ENCODE data around the gene MAP3K4. TPM values are rescaled to one million over a fixed set of nuclear protein-coding genes. Genes with fewer than 3 reads are reported as not detected.
A peak's percentile ranks its signal among the peaks of the same experiment; 100 is the strongest.

The MAP3K4 gene
- total RNA-seq, 1 experiment from 2014 or later: 17.5 TPM

GRCh38 chr6:161143663-161144430 is 152.3 kb downstream of the MAP3K4 start:
- DNase-seq (ENCODE audit: low read depth): no peak

GRCh38 chr6:161150136-161150535 is 158.6 kb downstream of the MAP3K4 start:
- DNase-seq (ENCODE audit: low read depth): no peak

- no peak for DNase-seq (ENCODE audit: low read depth)
Measured at GRCh38 chr6:161150566-161150965, 159.0 kb downstream of the MAP3K4 start.

- peak; percentile 59 for DNase-seq (ENCODE audit: low read depth)
Measured at GRCh38 chr6:161151059-161151645, 159.6 kb downstream of the MAP3K4 start.

DNA sequence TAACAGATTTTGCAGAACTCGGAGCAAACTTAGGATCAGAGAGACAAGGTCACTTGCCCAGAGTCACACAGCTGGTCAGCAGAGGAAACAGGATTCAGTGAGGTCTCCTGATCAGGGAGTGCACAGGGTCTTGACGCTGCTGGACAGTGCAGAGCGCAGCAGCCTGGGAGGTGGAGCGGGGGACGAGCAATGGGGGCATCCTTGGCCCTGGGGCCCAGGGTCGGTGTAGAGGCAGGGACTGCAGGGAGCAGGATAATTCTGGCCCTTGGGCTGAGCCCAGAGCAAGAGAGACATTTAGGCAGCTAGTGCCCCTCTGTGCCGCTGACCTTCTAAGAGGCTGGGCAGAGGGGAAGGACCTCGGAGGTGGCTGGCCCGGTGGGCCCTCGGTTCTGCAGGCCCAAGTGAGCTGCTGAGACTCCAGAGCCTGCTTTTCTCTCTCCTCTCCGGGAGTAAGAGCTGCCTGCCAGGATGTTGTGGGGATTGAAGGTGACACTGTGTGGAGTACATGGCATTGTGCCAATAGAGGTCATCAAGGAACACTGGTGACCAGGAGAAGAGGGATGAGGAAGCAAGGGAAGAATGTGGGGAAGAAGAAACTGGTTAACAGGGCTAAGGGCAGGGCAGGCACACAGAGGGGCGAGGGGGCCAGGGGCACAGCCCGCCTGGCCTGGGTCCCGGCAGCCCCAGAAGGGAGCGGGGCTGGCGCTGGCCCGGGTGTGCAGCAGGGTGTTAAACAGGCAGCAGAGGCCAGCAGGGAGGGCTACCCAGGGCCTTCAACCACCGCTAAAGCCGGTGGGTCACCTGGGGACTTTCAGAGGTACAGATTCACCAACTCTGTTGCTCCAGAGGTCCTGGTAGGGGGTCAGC is 160.3 kb downstream of the MAP3K4 start:
- DNase-seq (ENCODE audit: low read depth): no peak

GRCh38 chr6:161152527-161152862 is 160.9 kb downstream of the MAP3K4 start:
- DNase-seq (ENCODE audit: low read depth): no peak

- no peak for DNase-seq (ENCODE audit: low read depth)
Measured at GRCh38 chr6:161152907-161153662, 161.5 kb downstream of the MAP3K4 start.

GRCh38 chr6:161153725-161154124 is 162.2 kb downstream of the MAP3K4 start:
- DNase-seq (ENCODE audit: low read depth): no peak

DNA sequence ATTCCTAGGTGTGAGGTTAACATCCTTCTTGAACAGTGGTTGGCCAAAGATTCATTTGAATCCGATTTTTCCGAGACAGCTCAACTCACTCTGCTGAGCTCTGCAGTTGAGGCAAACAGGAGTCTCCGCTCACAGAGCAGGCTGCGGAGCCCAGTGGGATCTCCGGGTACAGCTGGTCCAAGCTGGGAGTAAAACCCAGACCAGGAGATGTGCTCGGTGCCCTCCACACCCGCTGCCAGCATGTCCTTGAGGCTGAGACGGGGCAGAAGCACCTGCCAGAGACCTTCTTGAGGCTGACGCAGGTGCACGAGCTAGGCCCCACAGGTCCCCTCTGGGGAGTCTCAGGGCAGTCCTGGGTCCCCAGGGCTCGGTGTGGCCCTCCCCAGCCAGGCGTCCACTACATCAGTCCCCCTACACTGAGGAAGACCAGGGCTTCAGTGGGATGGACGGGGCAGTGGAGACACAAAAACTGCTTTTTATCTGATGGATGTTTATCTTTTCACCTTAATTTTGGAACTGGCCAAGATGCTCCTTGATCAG is 163.3 kb downstream of the MAP3K4 start:
- DNase-seq (ENCODE audit: low read depth): no peak

DNA sequence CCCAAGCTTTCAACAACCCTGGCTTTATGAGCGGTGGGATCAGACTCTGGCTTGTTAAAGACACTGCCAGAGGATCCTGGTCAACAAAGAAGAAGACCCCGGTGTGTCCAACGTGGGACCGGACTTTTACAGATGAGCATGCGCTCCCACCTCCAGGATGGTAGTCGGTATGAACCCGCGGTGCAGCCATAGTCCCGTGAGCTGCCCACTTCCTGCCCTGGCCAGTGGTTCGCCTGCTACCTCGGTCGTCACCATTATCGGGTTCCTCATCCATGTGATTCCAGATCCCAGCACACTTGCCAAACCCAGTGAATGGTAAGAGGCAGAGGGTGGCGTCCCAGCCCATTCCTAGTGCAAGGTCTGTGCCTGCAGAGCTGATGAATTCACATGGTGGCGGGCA is 169.6 kb downstream of the MAP3K4 start:
- DNase-seq (ENCODE audit: low read depth): no peak

- peak; percentile 60 for DNase-seq (ENCODE audit: low read depth)
Measured at GRCh38 chr6:161161889-161162624, 170.5 kb downstream of the MAP3K4 start.

DNA sequence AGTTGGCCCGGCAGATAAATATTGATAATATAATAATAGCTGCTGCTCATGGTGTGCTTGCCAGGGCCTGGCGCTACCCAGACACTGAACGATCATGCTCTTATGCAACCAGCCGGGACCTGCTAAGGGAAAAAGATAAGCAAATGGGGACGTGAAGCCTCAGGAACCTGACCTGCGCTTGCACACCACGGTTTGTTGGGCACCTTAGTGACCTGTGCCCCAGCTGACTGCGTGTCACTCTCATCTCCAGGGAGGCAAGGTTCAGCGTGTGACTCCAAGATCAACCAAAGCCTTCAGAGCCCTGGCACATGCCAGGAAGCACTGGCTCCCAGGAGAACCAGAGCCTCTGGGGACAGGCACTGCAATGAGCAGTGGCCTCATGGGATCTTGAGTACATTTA is 171.2 kb downstream of the MAP3K4 start:
- no peak for DNase-seq (ENCODE audit: low read depth)

GRCh38 chr6:161163466-161164181 is 172.1 kb downstream of the MAP3K4 start:
- DNase-seq (ENCODE audit: low read depth): no peak

- no peak for DNase-seq (ENCODE audit: low read depth)
Measured at GRCh38 chr6:161164182-161164625, 172.6 kb downstream of the MAP3K4 start.

GRCh38 chr6:161166176-161166575 is 174.6 kb downstream of the MAP3K4 start:
- DNase-seq (ENCODE audit: low read depth): no peak

DNA sequence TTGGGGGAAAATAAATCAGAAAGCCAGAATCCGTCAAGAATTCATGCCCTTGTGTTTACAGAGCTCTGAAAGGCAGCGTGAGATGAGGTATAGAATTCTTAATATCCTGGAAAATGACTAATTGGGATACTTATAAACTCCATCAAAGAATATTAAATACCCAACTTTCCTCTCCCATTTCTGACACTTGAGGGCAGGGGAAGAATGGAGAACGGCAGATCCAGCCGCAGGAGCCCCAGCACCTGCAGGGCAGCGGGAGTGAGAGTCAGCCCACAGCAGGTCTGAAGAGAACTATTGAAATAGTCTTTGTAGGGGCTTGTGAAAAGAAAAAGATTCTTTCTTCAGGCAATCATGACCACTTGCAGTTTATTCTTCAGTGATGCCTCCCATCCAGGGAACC is 175.1 kb downstream of the MAP3K4 start:
- DNase-seq (ENCODE audit: low read depth): no peak

Measured in RPMI7951 (cell line).